WERI-Rb-1 (cell line): ENCODE measurements around the gene THAP11.

Experiments used
- DNase-seq: peaks from one replicate; pipeline ENCODE4 v3.0.0-alpha.2; 2020
- H3K27ac ChIP-seq: fragments of 250-450 bp; sonication (Bioruptor Pico); 2 replicates; pipeline ENCODE4 v1.5.1; 2020; ENCODE audit warnings: mild to moderate bottlenecking, moderate library complexity
- H3K27me3 ChIP-seq: fragments of 250-450 bp; sonication (Bioruptor Pico); 2 replicates; pipeline ENCODE4 v1.5.1; 2021; ENCODE audit warnings: mild to moderate bottlenecking, low read depth, moderate library complexity; ENCODE audit not compliant: insufficient read depth, severe bottlenecking
- H3K36me3 ChIP-seq: fragments of 250-450 bp; sonication (Bioruptor Pico); 2 replicates; pipeline ENCODE4 v1.5.1; 2020; ENCODE audit warnings: mild to moderate bottlenecking, moderate library complexity
- H3K4me3 ChIP-seq: 2 replicates; pipeline ENCODE4 v1.5.1; 2011; ENCODE audit warnings: low read depth, mild to moderate bottlenecking, control low read depth, low read length
- H3K9me3 ChIP-seq: fragments of 250-450 bp; sonication (Bioruptor Pico); 2 replicates; pipeline ENCODE4 v1.5.1; 2021; ENCODE audit warnings: mild to moderate bottlenecking, moderate library complexity; ENCODE audit not compliant: severe bottlenecking
- CTCF ChIP-seq: IDR thresholded peaks from 2 replicates; pipeline ENCODE4 v1.5.1; 2011; ENCODE audit warnings: low read depth, mild to moderate bottlenecking, control low read depth, inconsistent platforms, low read length

Gene THAP11

GRCh38 chr16:67811899-67812298 lies 30.2 kb upstream of the THAP11 start:
- no peak for TF ChIP-seq CTCF
- no peaks in the 10 kb centered on the region for H3K27me3 ChIP-seq

GRCh38 chr16:67814567-67814966 lies 27.6 kb upstream of the THAP11 start:
- Histone ChIP-seq H3K36me3 (no peaks in the 10 kb centered on the region), H3K27ac (no peak overlapping the region), H3K4me3 (no peak overlapping the region), H3K27me3 (no peaks in the 10 kb centered on the region), H3K9me3 (no peaks in the 10 kb centered on the region)
- TF ChIP-seq CTCF, result no peak
- DNase-seq, result no peak

More at GRCh38 chr16:67811899-67812298, 30.2 kb upstream of the THAP11 start:
- no peak overlapping the region for H3K27ac ChIP-seq
- no peaks in the 10 kb centered on the region for H3K36me3 ChIP-seq
- no peak for DNase-seq
- no peaks in the 10 kb centered on the region for H3K9me3 ChIP-seq
- no peak overlapping the region for H3K4me3 ChIP-seq

- no peak for DNase-seq
- Histone ChIP-seq H3K27me3 (no peaks in the 10 kb centered on the region), H3K9me3 (no peaks in the 10 kb centered on the region), H3K36me3 (no peaks in the 10 kb centered on the region), H3K27ac (no peak overlapping the region), H3K4me3 (no peak overlapping the region)
- TF ChIP-seq CTCF, result no peak
These were observed 21.4 kb upstream of the THAP11 start for GRCh38 chr16:67820608-67821259.

- TF ChIP-seq CTCF, result no peak
- Histone ChIP-seq H3K9me3 (no peaks in the 10 kb centered on the region), H3K36me3 (peaks cover 9% of the 10 kb centered on the region; the same call in 1 of the 2 replicates), H3K4me3 (no peak overlapping the region), H3K27ac (no peak overlapping the region), H3K27me3 (no peaks in the 10 kb centered on the region)
- no peak for DNase-seq
These were observed 19.6 kb upstream of the THAP11 start for GRCh38 chr16:67822511-67822910.

GRCh38 chr16:67825119-67825518 lies 17.0 kb upstream of the THAP11 start:
- H3K4me3 ChIP-seq, result no peak overlapping the region
- no peak overlapping the region for H3K27ac ChIP-seq
- peaks cover 33% of the 10 kb centered on the region for H3K36me3 ChIP-seq
- no peaks in the 10 kb centered on the region for H3K9me3 ChIP-seq
- no peaks in the 10 kb centered on the region for H3K27me3 ChIP-seq
- no peak for DNase-seq
- no peak for TF ChIP-seq CTCF

- no peak for TF ChIP-seq CTCF
- Histone ChIP-seq H3K4me3 (no peak overlapping the region), H3K27me3 (no peaks in the 10 kb centered on the region), H3K36me3 (peaks cover 41% of the 10 kb centered on the region), H3K27ac (no peak overlapping the region), H3K9me3 (no peaks in the 10 kb centered on the region)
- no peak for DNase-seq
These were observed 16.2 kb upstream of the THAP11 start for GRCh38 chr16:67825906-67826305.
